HG03280 (cell line): ENCODE measurements around the gene LRBA.
"Not testable (repeated sequence)": the region's sequence is repeated elsewhere in the genome, so short reads cannot be mapped to it uniquely, and the experiment has no call there.

Source experiments
- ATAC-seq: cut with Tn5 transposase; IDR thresholded peaks from one replicate; pipeline ENCODE4 v1.9.1; 2021; ENCODE audit warnings: mild to moderate bottlenecking, moderate library complexity; ENCODE audit not compliant: unreplicated experiment

The LRBA gene

DNA sequence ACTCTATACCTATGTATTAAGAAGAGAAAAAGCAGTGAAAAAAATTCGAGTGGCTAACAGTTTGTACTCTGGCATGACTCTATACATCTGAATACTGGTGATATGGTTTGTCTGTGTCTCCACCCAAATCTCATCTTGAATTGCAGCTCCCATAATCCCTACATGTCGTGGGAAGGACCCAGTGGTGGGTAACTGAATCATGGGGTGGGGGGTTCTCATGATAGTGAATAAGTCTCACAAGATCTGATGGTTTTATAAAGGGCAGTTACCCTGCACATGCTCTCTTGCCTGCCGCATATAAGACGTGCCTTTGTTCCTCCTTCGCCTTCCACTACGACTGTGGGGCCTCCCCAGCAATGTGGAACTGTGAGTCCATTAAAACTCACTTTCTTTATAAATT lies 70.4 kb downstream of the LRBA start:
- ATAC-seq = no peak

DNA sequence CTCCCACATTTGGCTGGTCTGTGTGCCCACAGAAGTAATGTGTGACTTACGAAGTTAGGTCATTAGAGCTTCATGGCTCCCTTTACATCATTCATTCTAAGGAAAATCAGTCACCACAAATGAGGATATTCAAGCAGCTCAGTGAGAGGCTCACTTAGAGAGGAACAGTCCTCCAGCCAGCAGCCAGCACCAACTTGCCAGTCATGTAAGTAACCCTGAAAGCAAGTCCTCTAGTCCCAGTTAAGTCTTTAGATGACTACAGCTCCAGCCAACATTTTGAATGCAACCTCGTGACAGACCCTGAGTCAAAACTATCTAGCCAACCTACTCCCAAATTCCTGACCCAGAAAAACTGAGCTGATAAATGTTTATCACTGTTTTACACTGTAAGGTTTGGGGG lies 71.3 kb downstream of the LRBA start:
- ATAC-seq = no peak

DNA sequence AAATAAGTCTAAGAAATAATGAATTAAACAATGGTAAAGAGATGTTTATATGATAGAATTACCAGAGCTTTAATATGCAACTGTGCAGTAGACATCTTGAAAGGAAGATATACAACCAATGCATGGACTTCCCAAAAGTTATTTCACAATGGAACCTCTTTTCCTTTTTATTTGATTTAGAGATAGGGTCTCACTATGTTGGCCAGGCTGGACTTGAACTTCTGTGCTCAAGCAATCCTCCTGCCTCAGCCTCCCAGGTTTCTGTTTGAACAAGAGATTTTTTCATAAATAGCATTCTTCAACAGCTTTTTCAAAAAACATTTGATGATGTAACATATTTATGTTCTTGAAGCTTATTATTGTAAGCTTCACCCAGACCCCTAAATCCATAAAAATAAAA lies 72.0 kb downstream of the LRBA start:
- ATAC-seq = no peak

DNA sequence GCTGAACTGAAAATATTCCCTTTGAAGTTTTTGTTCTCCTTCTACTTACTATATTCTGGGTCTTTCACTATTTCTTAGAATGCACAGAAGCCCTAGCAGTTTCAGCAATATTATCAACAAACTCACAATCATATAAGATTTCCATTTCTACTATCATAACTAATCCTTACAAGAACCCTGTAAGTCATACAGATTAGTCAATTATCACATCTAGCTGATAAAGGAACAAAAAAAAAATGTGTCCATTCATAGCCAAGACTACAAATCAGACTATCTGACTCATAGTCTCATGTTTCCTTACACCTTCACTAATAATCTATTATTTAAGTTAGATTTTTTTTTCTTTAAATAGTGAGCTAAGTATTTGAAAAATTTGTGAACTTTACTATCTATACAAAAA lies 72.5 kb downstream of the LRBA start:
- no peak for ATAC-seq

GRCh38 chr4:150940123-150940522 lies 75.0 kb downstream of the LRBA start:
- no peak for ATAC-seq

DNA sequence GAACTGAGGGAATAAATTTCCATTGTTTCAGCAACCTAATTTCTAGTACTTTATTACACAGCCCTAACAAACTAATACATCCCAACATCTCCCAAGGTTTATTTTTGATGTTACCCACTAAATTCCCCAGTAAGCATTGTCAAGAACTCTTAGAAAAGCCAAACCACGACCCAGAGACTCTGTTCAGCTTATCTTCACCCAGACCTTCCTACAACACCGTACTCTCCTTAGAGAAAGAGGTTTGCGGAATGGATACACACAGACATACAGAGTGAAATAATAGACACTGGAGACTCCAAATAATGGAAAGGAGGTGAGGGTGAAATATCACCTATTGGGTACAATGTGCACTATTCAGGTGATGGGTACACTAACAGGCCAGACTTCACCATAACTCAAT lies 75.6 kb downstream of the LRBA start:
- no peak for ATAC-seq

DNA sequence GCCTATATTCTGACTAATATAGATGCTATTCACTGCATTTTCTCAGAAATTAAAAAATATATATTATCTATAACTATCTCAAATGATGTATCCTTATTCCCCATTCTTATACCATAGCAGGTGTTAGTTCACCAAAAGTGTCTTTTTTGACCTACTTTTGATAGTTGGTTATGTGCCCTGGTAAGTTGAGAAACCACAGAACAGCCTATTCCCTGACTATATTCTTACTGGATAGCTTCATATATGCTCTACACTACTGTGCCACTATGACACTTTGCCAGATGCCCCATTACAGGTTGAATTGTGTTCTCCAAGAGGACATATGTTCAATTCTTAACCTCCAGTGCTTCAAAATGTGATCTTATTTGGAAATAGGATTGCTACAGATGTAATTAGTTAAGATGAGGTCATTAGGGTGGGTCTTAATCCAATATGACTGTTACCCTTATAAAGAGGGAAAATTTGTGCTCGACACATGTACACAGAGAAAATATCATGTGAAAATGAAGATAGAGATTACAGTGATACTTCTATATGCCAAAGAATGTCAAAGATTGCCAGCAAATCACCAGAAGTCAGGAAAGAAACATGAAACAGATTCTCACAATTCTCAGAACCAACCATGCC lies 76.1 kb downstream of the LRBA start:
- no peak for ATAC-seq

DNA sequence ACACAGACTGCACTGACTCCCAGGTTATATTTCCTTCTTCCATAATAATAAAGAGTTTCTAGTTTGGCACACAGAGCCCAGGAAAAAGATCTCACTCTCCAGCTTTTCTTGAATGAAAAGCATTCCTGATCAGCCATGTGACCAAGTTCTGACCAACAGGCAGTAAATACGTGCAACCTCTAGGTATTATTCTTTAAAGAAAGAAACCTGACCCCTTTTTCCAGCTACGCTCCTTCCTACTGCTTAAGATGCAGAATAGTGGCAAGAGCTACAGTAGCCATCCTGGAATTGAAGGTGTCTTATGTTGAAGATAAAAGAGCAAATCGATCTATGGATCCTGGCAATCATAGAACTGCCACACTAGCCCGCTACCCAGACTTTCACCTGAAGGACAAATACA lies 76.7 kb downstream of the LRBA start:
- no peak for ATAC-seq

DNA sequence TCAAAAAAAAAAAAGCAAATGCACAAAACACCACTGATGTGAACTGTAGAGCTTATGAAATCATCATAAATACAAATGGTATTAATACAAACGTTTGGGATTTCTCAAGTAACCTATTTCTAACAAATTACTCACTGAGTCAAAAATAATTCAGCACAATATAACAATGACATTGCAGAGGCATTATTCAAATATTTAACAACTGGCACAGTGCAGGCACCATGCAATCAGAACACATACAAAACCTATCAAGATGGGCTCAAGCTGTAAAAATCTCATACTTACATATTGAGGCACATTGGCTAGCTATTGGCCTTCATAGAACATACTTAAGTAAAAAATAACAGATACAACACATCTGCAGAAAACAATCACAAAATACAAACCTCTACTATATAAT lies 81.1 kb downstream of the LRBA start:
- no peak for ATAC-seq

GRCh38 chr4:150931796-150932195 lies 83.3 kb downstream of the LRBA start:
- no peak for ATAC-seq

DNA sequence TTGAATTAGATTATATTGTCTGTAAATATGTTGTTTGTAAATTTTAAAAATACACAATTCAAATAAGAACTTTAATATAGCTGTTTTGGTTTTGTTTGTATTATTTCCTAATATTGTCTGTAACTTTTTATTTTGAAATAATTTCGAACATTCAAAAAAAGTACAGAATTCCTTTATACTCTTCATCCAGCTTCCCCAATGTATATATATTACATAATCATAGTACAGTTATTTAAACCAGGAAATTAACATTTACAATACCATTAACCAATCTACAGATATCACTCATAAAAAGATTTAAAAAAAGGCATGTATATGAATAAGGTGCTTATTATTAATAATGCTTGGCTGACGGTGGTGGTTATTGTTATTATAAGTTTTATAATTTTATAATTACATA lies 84.1 kb downstream of the LRBA start:
- no peak for ATAC-seq

GRCh38 chr4:150923945-150924344 lies 91.1 kb downstream of the LRBA start:
- ATAC-seq = no peak

- not testable (repeated sequence) for ATAC-seq
These were observed 93.6 kb downstream of the LRBA start for GRCh38 chr4:150921486-150921885.

DNA sequence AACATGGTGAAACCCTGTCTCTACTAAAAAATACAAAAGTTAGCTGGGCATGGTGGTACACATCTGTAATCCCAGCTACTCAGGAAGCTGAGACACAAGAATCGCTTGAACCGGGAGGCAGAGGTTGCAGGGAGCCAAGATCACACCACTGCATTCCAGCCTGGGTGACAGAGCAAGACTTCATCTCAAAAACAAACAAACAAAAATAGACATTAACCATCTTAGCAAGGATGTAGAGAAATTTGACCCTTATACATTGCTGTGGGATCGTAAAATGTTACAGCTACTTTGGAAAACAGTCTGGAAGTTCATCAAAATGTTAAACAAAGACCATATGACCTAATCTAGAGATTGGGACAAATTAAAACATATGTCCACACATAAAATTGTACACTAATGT lies 96.5 kb downstream of the LRBA start:
- ATAC-seq = not testable (repeated sequence)

DNA sequence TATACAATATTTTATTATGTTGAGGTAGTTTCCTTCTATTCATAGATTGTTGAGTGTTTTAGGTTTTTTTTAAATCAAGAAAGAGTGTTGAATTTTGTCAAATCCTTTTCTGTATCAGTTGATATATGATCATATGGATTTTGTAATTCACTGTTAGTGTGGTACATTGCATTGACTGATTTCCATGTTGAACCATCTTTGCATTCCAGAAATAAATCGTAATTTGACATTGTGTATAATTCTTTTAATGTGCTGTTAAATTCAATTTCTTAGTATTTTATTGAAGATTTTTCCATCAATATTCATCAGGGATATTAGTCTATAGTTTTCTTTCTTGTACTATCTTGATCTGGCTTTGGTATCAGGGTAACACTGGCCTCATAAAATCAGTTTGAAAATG lies 103.8 kb downstream of the LRBA start:
- no peak for ATAC-seq

- ATAC-seq = no peak
These were observed 106.0 kb downstream of the LRBA start for GRCh38 chr4:150909116-150909515.

GRCh38 chr4:150906987-150907633 lies 108.0 kb downstream of the LRBA start:
- no peak for ATAC-seq

- no peak for ATAC-seq
These were observed 110.4 kb downstream of the LRBA start for GRCh38 chr4:150904671-150905070.

DNA sequence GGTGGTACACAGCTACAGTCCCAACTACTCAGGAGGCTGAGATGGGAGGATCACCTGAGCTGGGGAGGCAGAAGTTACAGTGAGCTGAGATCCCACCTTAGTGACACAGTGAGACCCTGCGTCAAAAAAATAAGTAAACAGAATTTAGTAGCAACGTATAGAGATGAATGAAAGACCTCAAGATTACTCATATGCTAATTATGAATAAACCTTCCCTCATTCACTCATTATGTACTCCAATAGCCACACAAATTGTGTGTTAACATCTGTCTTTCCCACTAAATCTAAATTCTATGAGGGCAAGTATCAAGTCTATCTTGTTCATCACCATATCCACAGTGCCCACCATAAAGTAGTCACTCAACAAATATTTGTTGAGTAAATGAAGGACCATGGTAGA lies 111.5 kb downstream of the LRBA start:
- ATAC-seq = no peak

DNA sequence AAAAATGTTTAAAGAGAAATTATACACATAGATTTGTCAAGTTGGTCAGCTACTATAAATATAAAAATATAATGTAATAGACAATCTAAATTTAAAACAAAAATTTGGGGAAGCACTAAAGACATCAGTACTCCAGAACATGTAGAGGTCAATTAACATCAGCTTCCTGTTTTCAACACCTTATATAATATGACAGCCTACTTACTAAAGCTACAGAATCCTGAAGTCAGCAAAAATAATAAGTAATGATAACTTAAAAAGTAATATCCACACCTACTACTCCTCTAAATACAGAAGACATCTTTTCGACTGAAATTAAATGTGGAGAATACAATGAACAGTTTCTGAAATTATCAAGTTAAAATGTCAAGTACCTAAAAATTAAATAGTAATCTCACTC lies 118.6 kb downstream of the LRBA start:
- no peak for ATAC-seq

DNA sequence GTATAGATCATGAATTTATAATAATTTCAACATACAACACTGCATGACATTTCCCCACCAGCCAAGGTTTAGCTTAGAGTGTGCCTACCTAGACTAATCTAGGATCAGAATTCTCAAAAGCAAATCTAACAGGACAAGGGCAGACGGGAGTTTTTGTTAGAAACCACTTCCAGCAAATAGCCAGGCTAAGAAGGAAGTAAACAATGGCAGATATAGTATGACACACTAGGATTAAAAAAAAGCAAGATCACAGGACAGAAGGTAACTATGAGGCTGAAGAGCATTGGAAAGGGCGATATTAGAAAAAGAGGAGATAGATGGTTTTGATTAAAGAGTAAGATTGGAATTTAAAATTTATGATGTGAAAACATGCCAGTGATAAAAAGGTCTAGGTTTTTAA lies 124.8 kb downstream of the LRBA start:
- ATAC-seq = no peak

DNA sequence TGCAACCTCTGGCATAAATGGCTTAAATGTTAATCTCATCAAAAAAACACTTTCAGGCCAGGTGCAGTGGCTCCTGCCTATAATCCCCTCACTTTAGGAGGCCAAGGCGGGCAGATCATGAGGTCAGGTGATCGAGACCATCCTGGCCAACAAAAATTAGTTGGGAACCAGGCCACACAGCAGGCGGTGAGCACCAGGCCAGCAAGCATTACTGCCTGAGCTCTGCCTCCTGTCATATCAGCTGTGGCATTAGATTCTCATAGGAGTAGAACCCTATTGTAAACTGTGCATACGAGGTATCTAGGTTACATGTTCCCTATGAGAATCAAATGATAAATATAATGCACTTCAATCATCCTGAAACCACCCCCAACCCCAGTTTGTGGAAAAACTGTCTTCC lies 125.8 kb downstream of the LRBA start:
- ATAC-seq = no peak

DNA sequence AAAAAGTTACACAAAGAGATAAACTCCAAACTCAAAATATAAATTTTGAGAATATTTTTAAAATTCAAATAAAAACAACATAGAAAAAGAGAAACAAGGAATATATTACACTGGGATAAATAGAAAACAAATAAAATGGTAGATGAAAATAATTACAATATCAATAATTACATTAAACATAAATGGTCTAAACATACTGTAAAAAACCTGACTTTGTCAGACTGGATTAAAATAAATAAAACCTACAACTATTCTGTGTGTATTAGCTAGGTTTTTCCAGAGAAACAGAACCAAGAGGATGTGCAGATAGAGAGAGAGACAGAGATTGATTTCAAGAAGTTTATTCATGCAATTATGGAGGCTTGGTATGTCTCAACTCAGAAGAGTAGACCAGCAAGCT lies 126.5 kb downstream of the LRBA start:
- no peak for ATAC-seq
